K562 (cell line): ENCODE results near the gene ANXA9.

Experiments used
- CBFB ChIP-seq: sonication (generic); formaldehyde crosslinking; IDR thresholded peaks from 2 replicates; pipeline ENCODE4 v1.4.0; 2020; ENCODE audit warnings: mild to moderate bottlenecking, missing genetic modification reagents
- JUN ChIP-seq, 2 experiments: sonication (generic) in 1 of 2; formaldehyde crosslinking in 1 of 2; IDR thresholded peaks; 2 replicates each; pipeline versions ENCODE4 v1.6.1 to v1.8.0; 2012 to 2022; ENCODE audit warnings: borderline replicate concordance in 2 of 2, mild to moderate bottlenecking in 2 of 2, improper control_type of control experiment in 1 of 2, low read depth in 1 of 2, low read length in 1 of 2, missing genetic modification reagents in 1 of 2
- KDM1A ChIP-seq, 2 experiments: fragments of 450-650 bp; IDR thresholded peaks; 2 replicates each; pipeline ENCODE4 v1.6.1; 2016; ENCODE audit warnings: mild to moderate bottlenecking in 2 of 2
- NR3C1 ChIP-seq: sonication (generic); formaldehyde crosslinking; IDR thresholded peaks from 2 replicates; pipeline ENCODE4 v1.8.1; 2022; ENCODE audit warnings: missing genetic modification reagents
- RCOR1 ChIP-seq, 2 experiments: IDR thresholded peaks; 2 replicates each; pipeline ENCODE4 v1.6.1; 2012; ENCODE audit warnings: low read depth in 2 of 2, low read length in 2 of 2, borderline replicate concordance in 1 of 2, improper control_type of control experiment in 1 of 2
- SMC3 ChIP-seq: conservative IDR thresholded peaks from 2 replicates; pipeline ENCODE4 v1.6.1; 2011; ENCODE audit warnings: low read depth, low read length, improper control_type of control experiment; ENCODE audit not compliant: insufficient read depth
- TAF15 ChIP-seq: fragments of 200-400 bp; formaldehyde crosslinking; IDR thresholded peaks from 2 replicates; pipeline ENCODE4 v1.6.1; 2017; ENCODE audit warnings: mild to moderate bottlenecking, low read depth, low read length, moderate library complexity
- TAF9B ChIP-seq: fragments of 450-650 bp; IDR thresholded peaks from 2 replicates; pipeline ENCODE4 v1.6.1; 2018; ENCODE audit warnings: mild to moderate bottlenecking; ENCODE audit not compliant: partially characterized antibody
- ZNF253 ChIP-seq: fragments of 250-450 bp; sonication (Bioruptor Pico); conservative IDR thresholded peaks from 2 replicates; pipeline ENCODE4 v1.6.1; 2021; ENCODE audit warnings: mild to moderate bottlenecking
- ZNF696 ChIP-seq: fragments of 250-450 bp; sonication (Bioruptor Pico); conservative IDR thresholded peaks from 2 replicates; pipeline ENCODE4 v1.4.0; 2020; ENCODE audit warnings: mild to moderate bottlenecking, moderate library complexity
- TF ChIP-seq, protein P1 (sequence below), 2 experiments: fragments of 450-650 bp in 1 of 2; sonication (generic) in 1 of 2; formaldehyde crosslinking in 1 of 2; IDR thresholded peaks; 2 replicates each; pipeline versions ENCODE4 v1.7.1 to v1.9.0; 2016 to 2022; ENCODE audit warnings: inconsistent platforms in 1 of 2, mild to moderate bottlenecking in 1 of 2, missing genetic modification reagents in 1 of 2
- TF ChIP-seq, protein P2 (sequence below): fragments of 450-650 bp; IDR thresholded peaks from 2 replicates; pipeline ENCODE4 v1.6.1; 2017; ENCODE audit warnings: antibody characterized with exemption, mild to moderate bottlenecking
- TF ChIP-seq, protein P3 (sequence below), 3 experiments: IDR thresholded peaks in 2 of 3; conservative IDR thresholded peaks in 1 of 3; 2 replicates each; pipeline ENCODE4 v1.5.1; 2011 to 2012; ENCODE audit warnings: low read length in 3 of 3, mild to moderate bottlenecking in 3 of 3, control low read depth in 2 of 3, improper control_type of control experiment in 1 of 3, inconsistent platforms in 1 of 3, low read depth in 1 of 3, mixed read lengths in 1 of 3, moderate library complexity in 1 of 3; ENCODE audit not compliant: insufficient read depth in 2 of 3

DNA sequence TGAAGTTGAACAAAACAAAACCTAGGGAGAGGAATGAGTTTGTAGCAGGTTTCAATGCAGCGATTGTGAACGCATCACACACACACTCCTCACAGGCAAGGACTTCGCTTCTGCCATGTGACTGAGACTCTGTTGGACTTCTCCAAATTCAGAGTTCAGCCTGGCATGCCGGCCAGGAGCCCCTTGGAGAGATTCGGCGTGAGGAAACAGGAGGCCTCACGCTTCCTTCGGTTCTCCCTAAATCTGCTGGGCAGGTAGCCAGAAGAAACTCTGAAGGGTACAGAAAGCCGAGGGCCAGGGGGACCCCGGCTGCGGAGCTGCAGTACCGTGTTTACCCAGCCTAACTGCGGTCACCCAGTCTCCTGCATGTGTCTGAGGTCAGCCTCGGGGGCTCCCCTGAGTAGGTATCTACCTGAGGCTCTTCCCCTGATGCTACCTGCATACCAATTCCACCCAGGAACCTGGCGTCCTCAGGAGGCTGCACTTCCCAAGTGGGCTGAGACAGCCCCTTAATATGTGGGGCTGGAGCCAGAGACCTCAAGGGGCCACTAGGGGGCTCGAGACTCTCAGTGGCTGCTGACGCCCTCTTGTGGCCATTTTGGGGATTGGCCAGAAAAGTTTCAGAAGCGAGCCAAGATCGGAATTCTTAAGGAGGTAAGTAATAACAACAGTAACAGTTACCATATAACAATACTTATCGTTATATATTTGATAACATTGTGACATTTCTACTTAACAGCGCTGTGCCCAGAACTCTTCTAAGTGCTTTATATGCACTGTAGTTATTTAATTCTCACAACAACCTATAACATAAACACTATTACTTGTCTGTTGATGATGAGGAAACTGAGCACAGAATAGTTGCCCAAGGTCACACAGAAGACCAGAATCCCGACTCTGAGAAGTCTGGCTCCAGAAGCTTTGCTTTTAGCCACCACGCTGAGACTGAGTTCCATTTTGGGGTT, 2.7 kb upstream of the ANXA9 start:
- no peak for TF ChIP-seq TAF9B
- TF ChIP-seq CBFB (CRISPR knock-in tag): peak; percentile 82
- TF ChIP-seq TAF15: no peak
- TF ChIP-seq, protein P1, sequence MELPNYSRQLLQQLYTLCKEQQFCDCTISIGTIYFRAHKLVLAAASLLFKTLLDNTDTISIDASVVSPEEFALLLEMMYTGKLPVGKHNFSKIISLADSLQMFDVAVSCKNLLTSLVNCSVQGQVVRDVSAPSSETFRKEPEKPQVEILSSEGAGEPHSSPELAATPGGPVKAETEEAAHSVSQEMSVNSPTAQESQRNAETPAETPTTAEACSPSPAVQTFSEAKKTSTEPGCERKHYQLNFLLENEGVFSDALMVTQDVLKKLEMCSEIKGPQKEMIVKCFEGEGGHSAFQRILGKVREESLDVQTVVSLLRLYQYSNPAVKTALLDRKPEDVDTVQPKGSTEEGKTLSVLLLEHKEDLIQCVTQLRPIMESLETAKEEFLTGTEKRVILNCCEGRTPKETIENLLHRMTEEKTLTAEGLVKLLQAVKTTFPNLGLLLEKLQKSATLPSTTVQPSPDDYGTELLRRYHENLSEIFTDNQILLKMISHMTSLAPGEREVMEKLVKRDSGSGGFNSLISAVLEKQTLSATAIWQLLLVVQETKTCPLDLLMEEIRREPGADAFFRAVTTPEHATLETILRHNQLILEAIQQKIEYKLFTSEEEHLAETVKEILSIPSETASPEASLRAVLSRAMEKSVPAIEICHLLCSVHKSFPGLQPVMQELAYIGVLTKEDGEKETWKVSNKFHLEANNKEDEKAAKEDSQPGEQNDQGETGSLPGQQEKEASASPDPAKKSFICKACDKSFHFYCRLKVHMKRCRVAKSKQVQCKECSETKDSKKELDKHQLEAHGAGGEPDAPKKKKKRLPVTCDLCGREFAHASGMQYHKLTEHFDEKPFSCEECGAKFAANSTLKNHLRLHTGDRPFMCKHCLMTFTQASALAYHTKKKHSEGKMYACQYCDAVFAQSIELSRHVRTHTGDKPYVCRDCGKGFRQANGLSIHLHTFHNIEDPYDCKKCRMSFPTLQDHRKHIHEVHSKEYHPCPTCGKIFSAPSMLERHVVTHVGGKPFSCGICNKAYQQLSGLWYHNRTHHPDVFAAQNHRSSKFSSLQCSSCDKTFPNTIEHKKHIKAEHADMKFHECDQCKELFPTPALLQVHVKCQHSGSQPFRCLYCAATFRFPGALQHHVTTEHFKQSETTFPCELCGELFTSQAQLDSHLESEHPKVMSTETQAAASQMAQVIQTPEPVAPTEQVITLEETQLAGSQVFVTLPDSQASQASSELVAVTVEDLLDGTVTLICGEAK (IDR thresholded peaks at IDR 0.05): no peak
- TF ChIP-seq, protein P1 (CRISPR knock-in tag; IDR thresholded peaks at IDR 0.05): no peak
- TF ChIP-seq ZNF696: no peak
- no peak for TF ChIP-seq NR3C1 (CRISPR knock-in tag)
- TF ChIP-seq KDM1A (IDR thresholded peaks at IDR 0.05): no peak
- TF ChIP-seq SMC3: peak; percentile 98
- TF ChIP-seq, protein P2, sequence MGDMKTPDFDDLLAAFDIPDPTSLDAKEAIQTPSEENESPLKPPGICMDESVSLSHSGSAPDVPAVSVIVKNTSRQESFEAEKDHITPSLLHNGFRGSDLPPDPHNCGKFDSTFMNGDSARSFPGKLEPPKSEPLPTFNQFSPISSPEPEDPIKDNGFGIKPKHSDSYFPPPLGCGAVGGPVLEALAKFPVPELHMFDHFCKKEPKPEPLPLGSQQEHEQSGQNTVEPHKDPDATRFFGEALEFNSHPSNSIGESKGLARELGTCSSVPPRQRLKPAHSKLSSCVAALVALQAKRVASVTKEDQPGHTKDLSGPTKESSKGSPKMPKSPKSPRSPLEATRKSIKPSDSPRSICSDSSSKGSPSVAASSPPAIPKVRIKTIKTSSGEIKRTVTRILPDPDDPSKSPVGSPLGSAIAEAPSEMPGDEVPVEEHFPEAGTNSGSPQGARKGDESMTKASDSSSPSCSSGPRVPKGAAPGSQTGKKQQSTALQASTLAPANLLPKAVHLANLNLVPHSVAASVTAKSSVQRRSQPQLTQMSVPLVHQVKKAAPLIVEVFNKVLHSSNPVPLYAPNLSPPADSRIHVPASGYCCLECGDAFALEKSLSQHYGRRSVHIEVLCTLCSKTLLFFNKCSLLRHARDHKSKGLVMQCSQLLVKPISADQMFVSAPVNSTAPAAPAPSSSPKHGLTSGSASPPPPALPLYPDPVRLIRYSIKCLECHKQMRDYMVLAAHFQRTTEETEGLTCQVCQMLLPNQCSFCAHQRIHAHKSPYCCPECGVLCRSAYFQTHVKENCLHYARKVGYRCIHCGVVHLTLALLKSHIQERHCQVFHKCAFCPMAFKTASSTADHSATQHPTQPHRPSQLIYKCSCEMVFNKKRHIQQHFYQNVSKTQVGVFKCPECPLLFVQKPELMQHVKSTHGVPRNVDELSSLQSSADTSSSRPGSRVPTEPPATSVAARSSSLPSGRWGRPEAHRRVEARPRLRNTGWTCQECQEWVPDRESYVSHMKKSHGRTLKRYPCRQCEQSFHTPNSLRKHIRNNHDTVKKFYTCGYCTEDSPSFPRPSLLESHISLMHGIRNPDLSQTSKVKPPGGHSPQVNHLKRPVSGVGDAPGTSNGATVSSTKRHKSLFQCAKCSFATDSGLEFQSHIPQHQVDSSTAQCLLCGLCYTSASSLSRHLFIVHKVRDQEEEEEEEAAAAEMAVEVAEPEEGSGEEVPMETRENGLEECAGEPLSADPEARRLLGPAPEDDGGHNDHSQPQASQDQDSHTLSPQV: peak; percentile 94
- TF ChIP-seq RCOR1 (IDR thresholded peaks at IDR 0.05; ENCODE audit: borderline replicate concordance in 1 of 2, low read depth in 2 of 2, low read length in 2 of 2): peak in 1 of 2 experiments; percentile 71; a peak in 3 of 4 replicates
- TF ChIP-seq ZNF253 (CRISPR knock-in tag): no peak
- TF ChIP-seq JUN (IDR thresholded peaks at IDR 0.05; ENCODE audit: borderline replicate concordance, low read depth, low read length): peak; percentile 59; the same call in 1 of the 2 replicates
- no peak for TF ChIP-seq JUN (CRISPR knock-in tag; IDR thresholded peaks at IDR 0.05; ENCODE audit: borderline replicate concordance)
- TF ChIP-seq, protein P3, sequence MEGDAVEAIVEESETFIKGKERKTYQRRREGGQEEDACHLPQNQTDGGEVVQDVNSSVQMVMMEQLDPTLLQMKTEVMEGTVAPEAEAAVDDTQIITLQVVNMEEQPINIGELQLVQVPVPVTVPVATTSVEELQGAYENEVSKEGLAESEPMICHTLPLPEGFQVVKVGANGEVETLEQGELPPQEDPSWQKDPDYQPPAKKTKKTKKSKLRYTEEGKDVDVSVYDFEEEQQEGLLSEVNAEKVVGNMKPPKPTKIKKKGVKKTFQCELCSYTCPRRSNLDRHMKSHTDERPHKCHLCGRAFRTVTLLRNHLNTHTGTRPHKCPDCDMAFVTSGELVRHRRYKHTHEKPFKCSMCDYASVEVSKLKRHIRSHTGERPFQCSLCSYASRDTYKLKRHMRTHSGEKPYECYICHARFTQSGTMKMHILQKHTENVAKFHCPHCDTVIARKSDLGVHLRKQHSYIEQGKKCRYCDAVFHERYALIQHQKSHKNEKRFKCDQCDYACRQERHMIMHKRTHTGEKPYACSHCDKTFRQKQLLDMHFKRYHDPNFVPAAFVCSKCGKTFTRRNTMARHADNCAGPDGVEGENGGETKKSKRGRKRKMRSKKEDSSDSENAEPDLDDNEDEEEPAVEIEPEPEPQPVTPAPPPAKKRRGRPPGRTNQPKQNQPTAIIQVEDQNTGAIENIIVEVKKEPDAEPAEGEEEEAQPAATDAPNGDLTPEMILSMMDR (IDR thresholded peaks at IDR 0.05 in 2 of 3, conservative IDR thresholded peaks at IDR 0.05 in 1 of 3; ENCODE audit: insufficient read depth in 2 of 3, low read depth in 1 of 3, low read length in 3 of 3): peak; percentile 100
